K562 (cell line): ENCODE data around the gene TBC1D7. TPM values are rescaled to one million over a fixed set of nuclear protein-coding genes. Genes with fewer than 3 reads are reported as not detected.

Experiments used
- ATAC-seq: fragments of 200-7000 bp; cut with Tn5 transposase; 3 replicates; pipeline ENCODE4 v1.9.1; 2020; ENCODE audit warnings: moderate library complexity
- BruUV-seq: library from RNA; stranded (reverse); fragments of 400-500 nt; replicated peaks from 2 replicates; lab custom pipeline; 2021; lab: Mats Ljungman, UMichigan
- CTCF ChIA-PET: fragments of 300-600 bp; formaldehyde crosslinking; extraction: SDS; loops from one replicate; lab custom pipeline; 2021; ENCODE audit warnings: low intra/inter-chr PET ratio; lab: Yijun Ruan, JAX
- POLR2A ChIA-PET: fragments of 300-600, 350-650 bp; sonication (Branson Sonifier 250); formaldehyde crosslinking; extraction: SDS; loops from one replicate; lab custom pipeline; 2021; ENCODE audit warnings: antibody characterized with exemption, inconsistent platforms; lab: Yijun Ruan, JAX
- DNase-seq, 4 experiments: peaks; one replicate each; pipeline versions ENCODE4 v3.0.0 to v3.0.0-alpha.2; 2011 to 2018; ENCODE audit warnings: low spot score in 3 of 4, mixed read lengths in 3 of 4; ENCODE audit errors: extremely low read depth in 1 of 4
- FAIRE-seq: peaks from 2 replicates; lab custom pipeline; 2011; peaks lifted over from hg19 to GRCh38; lab: Jason Lieb, UNC
- H2AFZ ChIP-seq: 2 replicates; pipeline ENCODE4 v1.6.0; 2011; ENCODE audit warnings: low read depth, low read length, control low read depth, inconsistent platforms
- H3K27ac ChIP-seq: fragments of 200-600 bp; 3 replicates; pipeline ENCODE4 v1.8.0; 2011; ENCODE audit warnings: low read depth, mild to moderate bottlenecking, control low read depth, inconsistent platforms, low read length, moderate library complexity, mixed read lengths; ENCODE audit errors: extremely low read depth
- H3K27me3 ChIP-seq, 2 experiments: fragments of 300-600 bp in 1 of 2; 2 replicates in 1 of 2; 3 replicates in 1 of 2; pipeline versions ENCODE4 v1.6.0 to v1.8.0; 2011; ENCODE audit warnings: inconsistent platforms in 2 of 2, low read length in 2 of 2, mild to moderate bottlenecking in 1 of 2, mixed read lengths in 1 of 2, moderate library complexity in 1 of 2; ENCODE audit not compliant: control insufficient read depth in 2 of 2, insufficient read depth in 2 of 2
- H3K36me3 ChIP-seq: fragments of 300-600 bp; 3 replicates; pipeline ENCODE4 v1.8.0; 2011; ENCODE audit warnings: mild to moderate bottlenecking, low read length, inconsistent platforms; ENCODE audit not compliant: control insufficient read depth, insufficient read depth
- H3K4me1 ChIP-seq, 2 experiments: fragments of 200-600 bp in 1 of 2; replicated peaks in 1 of 2; 2 replicates in 1 of 2; 3 replicates in 1 of 2; pipeline versions ENCODE4 v1.5.1 to v1.8.0; 2011; ENCODE audit warnings: inconsistent platforms in 2 of 2, low read length in 2 of 2, mild to moderate bottlenecking in 1 of 2, mixed read lengths in 1 of 2, moderate library complexity in 1 of 2; ENCODE audit not compliant: control insufficient read depth in 2 of 2, insufficient read depth in 2 of 2
- H3K4me2 ChIP-seq: 2 replicates; pipeline ENCODE4 v1.6.1; 2011; ENCODE audit warnings: low read length, control low read depth, inconsistent platforms, mixed read lengths; ENCODE audit not compliant: insufficient read depth
- H3K4me3 ChIP-seq: fragments of 200-600 bp; sonication (generic), shearing (Covaris generic); 2 replicates; pipeline ENCODE4 v1.5.1; 2016; ENCODE audit warnings: control low read depth, inconsistent platforms
- H3K79me2 ChIP-seq: fragments of 200-600 bp; 3 replicates; pipeline ENCODE4 v1.8.0; 2011; ENCODE audit warnings: low read length, inconsistent platforms; ENCODE audit not compliant: control insufficient read depth, insufficient read depth
- H3K9ac ChIP-seq, 2 experiments: 2 replicates each; pipeline versions ENCODE4 v1.6.0 to v1.6.1; 2011; ENCODE audit warnings: low read depth in 2 of 2, low read length in 2 of 2, control low read depth in 1 of 2, inconsistent platforms in 1 of 2, mild to moderate bottlenecking in 1 of 2, mixed read lengths in 1 of 2; ENCODE audit not compliant: insufficient read depth in 1 of 2
- H3K9me1 ChIP-seq: one replicate; pipeline ENCODE4 v1.6.0; 2011; ENCODE audit warnings: inconsistent platforms, mild to moderate bottlenecking, low read length, moderate library complexity; ENCODE audit not compliant: control insufficient read depth, insufficient read depth
- H3K9me3 ChIP-seq: replicated peaks from 2 replicates; pipeline ENCODE4 v1.5.1; 2011; ENCODE audit warnings: low read depth, low read length, inconsistent platforms; ENCODE audit not compliant: control insufficient read depth, insufficient read depth
- H4K20me1 ChIP-seq: replicated peaks from 2 replicates; pipeline ENCODE4 v1.6.1; 2011; ENCODE audit warnings: low read length, inconsistent platforms, mixed read lengths; ENCODE audit not compliant: control insufficient read depth, insufficient read depth
- ADNP ChIP-seq: fragments of 200-800 bp; sonication (Bioruptor generic); IDR thresholded peaks from 2 replicates; pipeline ENCODE4 v1.6.1; 2016; ENCODE audit warnings: missing genetic modification characterization, missing compliant biosample characterization
- BCOR ChIP-seq: fragments of 450-650 bp; IDR thresholded peaks from 2 replicates; pipeline ENCODE4 v1.6.1; 2016
- HMG20A ChIP-seq: fragments of 450-650 bp; formaldehyde crosslinking; conservative IDR thresholded peaks from 2 replicates; pipeline ENCODE4 v1.4.0; 2020; ENCODE audit warnings: mild to moderate bottlenecking, mixed read lengths
- ILK ChIP-seq: fragments of 450-650 bp; IDR thresholded peaks from 2 replicates; pipeline ENCODE4 v1.6.1; 2016; ENCODE audit warnings: missing genetic modification characterization, low read depth, mild to moderate bottlenecking, missing compliant biosample characterization, moderate library complexity, borderline replicate concordance
- KDM1A ChIP-seq, 2 experiments: fragments of 450-650 bp; IDR thresholded peaks; 2 replicates each; pipeline ENCODE4 v1.6.1; 2016; ENCODE audit warnings: mild to moderate bottlenecking in 2 of 2
- RBM25 ChIP-seq: fragments of 200-400 bp; formaldehyde crosslinking; IDR thresholded peaks from 2 replicates; pipeline ENCODE4 v1.6.1; 2018; ENCODE audit warnings: low read length, low read depth, moderate library complexity; ENCODE audit not compliant: severe bottlenecking
- SRF ChIP-seq, 2 experiments: fragments of 250-450, 450-650 bp in 1 of 2; sonication (Bioruptor Pico) in 1 of 2; sonication (generic) in 1 of 2; formaldehyde crosslinking; IDR thresholded peaks; 2 replicates each; pipeline versions ENCODE4 v1.5.0 to v1.5.1; 2020 to 2022; ENCODE audit warnings: mild to moderate bottlenecking in 1 of 2, missing genetic modification reagents in 1 of 2
- WGBS: fragments of 100-300 bp; shearing (Covaris generic); methylation state at CpG from one replicate; pipeline ENCODE4 v1.1.6; 2016; ENCODE audit warnings: low coverage, mixed read lengths; ENCODE audit not compliant: insufficient coverage; ENCODE audit errors: missing lambda C conversion rate; 5-methylcytosine and 5-hydroxymethylcytosine counted together
- in situ Hi-C: fragments of 300-500 bp; cut with MboI; formaldehyde crosslinking; loops from 4 replicates; pipeline ENCODE4 v1.15.0; 2018; ENCODE audit warnings: inconsistent platforms, mixed read lengths
- intact Hi-C: fragments of 100-400 bp; cut with micrococcal nuclease; formaldehyde crosslinking; loops from 2 replicates; pipeline ENCODE4 v1.14.2; 2022
- polyA plus RNA-seq, 8 experiments: library from polyadenylated mRNA; depleted of rRNA in 4 of 8; stranded (reverse) in 5 of 8; unstranded in 3 of 8; fragments of >200 nt; fragmentation: Nextera tagmentation in 2 of 8; fragmentation: Illumina TruSeq in 1 of 8; extraction: Ambion mirVana in 2 of 8; extraction: Trizol in 1 of 8; gene quantifications; 2 replicates each; pipeline versions ENCODE4 v1.2.1 to v1.2.3, GENCODE V29; 2011 to 2014; ENCODE audit warnings: inconsistent platforms in 1 of 8, missing spikeins in 1 of 8
- total RNA-seq, 7 experiments: library from RNA; depleted of rRNA in 6 of 7; stranded (reverse); fragments of >200 nt in 6 of 7; fragmentation: Illumina TruSeq in 2 of 7; extraction: Trizol in 2 of 7; gene quantifications; 2 replicates each; pipeline versions ENCODE4 v1.2.1 to v1.2.3, GENCODE V29; 2011 to 2021; ENCODE audit warnings: low replicate concordance in 1 of 7

TBC1D7 gene
- total and polyA plus RNA-seq, 9 of the 15 experiments (the other 6 are each of a cell fraction or from before 2014, with no cell fraction given), result 49.4 to 107 (median 61.1) TPM

- H3K36me3 ChIP-seq, result no peaks in the 10 kb centered on the region
- TF ChIP-seq RBM25 (peak; percentile 70), ILK (no peak), SRF (CRISPR knock-in tag; IDR thresholded peaks at IDR 0.05) (no peak), BCOR (peak; percentile 39; the same call in 1 of the 2 replicates), HMG20A (CRISPR knock-in tag) (no peak), KDM1A (IDR thresholded peaks at IDR 0.05) (0 out of 4 replicates have a peak, but pooled peaks of 1 of the 2 experiments have one; percentile 14), ADNP (tag) (peak; percentile 35; the same call in 1 of the 2 replicates)
- 32% methylated on average over 8 of the region's 8 CpGs for WGBS
- in situ Hi-C loops (no loop called here), intact Hi-C loops (loop anchor here (5.0 to 10.0 kb wide), 3 partner anchors 235 to 727 kb away; partner anchors contain the start of gene SIRT5)
- ChIA-PET POLR2A (no interaction called here), CTCF (no interaction called here)
- H2AFZ ChIP-seq, result no peak overlapping the region
- no TSS peak for BruUV-seq
- H3K79me2 ChIP-seq, result no peaks in the 10 kb centered on the region
- no peak overlapping the region for H3K4me2 ChIP-seq
- no peak overlapping the region for H3K27ac ChIP-seq
- no peaks in the 10 kb centered on the region for H3K9me1 ChIP-seq
- ATAC-seq, result no peak
- FAIRE-seq, result no peak
- DNase-seq, result no peak
- H3K4me1 ChIP-seq, result peaks cover 2 to 6% of the 10 kb centered on the region in 2 experiments; a peak in 4 of 5 replicates
- H3K27me3 ChIP-seq, result peaks cover 0 to 4% of the 10 kb centered on the region in 2 experiments; a peak in 1 of 5 replicates
- no peaks in the 10 kb centered on the region for H4K20me1 ChIP-seq
- no peaks in the 10 kb centered on the region for H3K9me3 ChIP-seq
- H3K4me3 ChIP-seq, result no peak overlapping the region
- no peak overlapping the region; a peak in 1 of 4 replicates for H3K9ac ChIP-seq
These were observed 11.7 kb upstream of the TBC1D7 start for GRCh38 chr6:13339863-13340630.
